Heart left ventricle (tissue), 13 donors: Measurements from ENCODE around the gene CCL17.

ENCODE experiments used
- POLR2A ChIP-seq, 2 donors: fragments of 450-650 bp; IDR thresholded peaks; one replicate each; pipeline ENCODE4 v1.6.1; 2017; ENCODE audit warnings: antibody characterized with exemption in 2 of 2, mild to moderate bottlenecking in 2 of 2, moderate library complexity in 2 of 2
- TF ChIP-seq, protein P1 (sequence below), 12 donors: fragments of 200-600 bp; sonication (generic) in 4 of 12; IDR thresholded peaks; one replicate each; pipeline versions ENCODE4 v1.5.0 to v1.8.0; 2018 to 2022; ENCODE audit warnings: antibody characterized with exemption in 12 of 12, mild to moderate bottlenecking in 5 of 12
- donor health status: ischemic (EF 13 %, LVEDD 7.1; RV severe dilation, severe dysfunction).
- donor health status: DM: no; HTN: yes; CAD: no.
- donor health status: DM: no; HTN: no; CAD: no.
- donor health status: ischemic (EF 25% LVEDD 6.9; RV normal size, moderate dysfunction).
- donor health status: ischemic (EF 25% LVEDD 5.7; RV mildly dilated, moderate dysfunction).
- donor health status: ischemic (EF 35%, LVEDD 5.7; RV mildly dilated, moderate dysfunction).
- donor health status: nonischemic (EF 11% LVEDD 7.7; RV severe dilation, severe dysfunction).
- donor health status: DM: yes; HTN: yes; CAD: no.
- donor health status: PGD.
- donor health status: ischemic (EF 29% LVEDD 5.4; RV normal size, mild dysfunction).
- donor health status: nonischemic (EF 23%, LVEDD 6.1; RV moderate dilation, normal function).

- TF ChIP-seq, protein P1, sequence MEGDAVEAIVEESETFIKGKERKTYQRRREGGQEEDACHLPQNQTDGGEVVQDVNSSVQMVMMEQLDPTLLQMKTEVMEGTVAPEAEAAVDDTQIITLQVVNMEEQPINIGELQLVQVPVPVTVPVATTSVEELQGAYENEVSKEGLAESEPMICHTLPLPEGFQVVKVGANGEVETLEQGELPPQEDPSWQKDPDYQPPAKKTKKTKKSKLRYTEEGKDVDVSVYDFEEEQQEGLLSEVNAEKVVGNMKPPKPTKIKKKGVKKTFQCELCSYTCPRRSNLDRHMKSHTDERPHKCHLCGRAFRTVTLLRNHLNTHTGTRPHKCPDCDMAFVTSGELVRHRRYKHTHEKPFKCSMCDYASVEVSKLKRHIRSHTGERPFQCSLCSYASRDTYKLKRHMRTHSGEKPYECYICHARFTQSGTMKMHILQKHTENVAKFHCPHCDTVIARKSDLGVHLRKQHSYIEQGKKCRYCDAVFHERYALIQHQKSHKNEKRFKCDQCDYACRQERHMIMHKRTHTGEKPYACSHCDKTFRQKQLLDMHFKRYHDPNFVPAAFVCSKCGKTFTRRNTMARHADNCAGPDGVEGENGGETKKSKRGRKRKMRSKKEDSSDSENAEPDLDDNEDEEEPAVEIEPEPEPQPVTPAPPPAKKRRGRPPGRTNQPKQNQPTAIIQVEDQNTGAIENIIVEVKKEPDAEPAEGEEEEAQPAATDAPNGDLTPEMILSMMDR (IDR thresholded peaks at IDR 0.05) = no peak
- TF ChIP-seq POLR2A (IDR thresholded peaks at IDR 0.05) = no peak
Measured at GRCh38 chr16:57434003-57434402, 29.4 kb downstream of the CCL17 start.
